Activated CD8-positive, alpha-beta T cell treated with anti-CD3 and anti-CD28 coated beads for 36 hours (primary cell): ENCODE results near the gene SPP1. TPM values are rescaled to one million over a fixed set of nuclear protein-coding genes. Genes with fewer than 3 reads are reported as not detected.
"Not testable (repeated sequence)": the region's sequence is repeated elsewhere in the genome, so short reads cannot be mapped to it uniquely, and the experiment has no call there.

Source experiments
- ATAC-seq: fragments of 200-7000 bp; cut with Tn5 transposase; one replicate; pipeline ENCODE4 v1.10.0; 2021; ENCODE audit warnings: mild to moderate bottlenecking, moderate library complexity
- CTCF ChIA-PET: fragments of 350-600 bp; sonication (Branson Sonifier 250); formaldehyde crosslinking; loops from one replicate; lab custom pipeline; 2021; ENCODE audit warnings: antibody characterized with exemption; lab: Charles Lee
- POLR2A ChIA-PET: fragments of 350-600 bp; sonication (Branson Sonifier 250); formaldehyde crosslinking; loops from one replicate; lab custom pipeline; 2021; ENCODE audit warnings: antibody characterized with exemption; lab: Charles Lee
- DNase-seq: peaks from one replicate; pipeline ENCODE4 v3.0.0-alpha.2; 2020
- H3K27ac Mint-ChIP-seq: one replicate; pipeline ENCODE4 v1.8.0; 2021; ENCODE audit warnings: mild to moderate bottlenecking, mixed read lengths
- H3K27me3 Mint-ChIP-seq: one replicate; pipeline ENCODE4 v1.8.0; 2021; ENCODE audit warnings: mixed read lengths
- H3K36me3 Mint-ChIP-seq: one replicate; pipeline ENCODE4 v1.8.0; 2021; ENCODE audit warnings: low read depth, mixed read lengths
- H3K4me1 Mint-ChIP-seq: one replicate; pipeline ENCODE4 v1.8.0; 2021; ENCODE audit warnings: low read depth, mixed read lengths
- H3K4me3 Mint-ChIP-seq: one replicate; pipeline ENCODE4 v1.8.0; 2021; ENCODE audit warnings: mild to moderate bottlenecking, moderate library complexity, mixed read lengths
- H3K9me3 Mint-ChIP-seq: one replicate; pipeline ENCODE4 v1.8.0; 2021; ENCODE audit warnings: mixed read lengths
- intact Hi-C: fragments of 100-400 bp; cut with micrococcal nuclease; formaldehyde crosslinking; loops from one replicate; pipeline ENCODE4 v1.10.0; 2022
- total RNA-seq, 2 experiments: library from RNA; stranded (reverse); gene quantifications; one replicate each; pipeline ENCODE4 v1.2.3, GENCODE V29; 2021
- TF ChIP-seq, protein P1 (sequence below): fragments of 200-600 bp; IDR thresholded peaks from one replicate; pipeline ENCODE4 v1.8.0; 2022; ENCODE audit warnings: antibody characterized with exemption, mild to moderate bottlenecking

SPP1 gene
- total RNA-seq, 2 experiments from 2014 or later, result not detected

DNA sequence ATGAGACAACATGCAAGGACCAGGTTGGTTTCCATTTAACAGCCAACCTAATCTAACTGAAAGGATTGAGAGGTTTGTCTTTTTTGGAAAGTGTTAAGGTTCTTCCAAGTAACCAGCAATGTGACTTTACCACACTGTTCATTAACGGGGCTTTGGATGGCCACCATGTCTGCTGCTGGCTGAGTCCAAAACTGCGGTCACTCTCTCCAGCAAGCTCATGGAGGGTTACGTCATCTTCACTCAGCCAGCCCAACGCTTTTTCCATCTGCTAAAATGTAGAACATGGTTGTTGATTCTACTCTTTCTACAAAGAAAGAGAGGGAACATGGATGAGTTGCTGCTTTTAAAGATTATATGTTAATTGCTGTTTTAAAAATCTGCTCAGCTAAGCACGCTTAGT, 43.0 kb downstream of the SPP1 start:
- CTCF ChIA-PET, result no interaction called here
- intact Hi-C loops, result no loop called here
- POLR2A ChIA-PET, result no interaction called here
- no peak overlapping the region for H3K4me3 Mint-ChIP-seq
- TF ChIP-seq, protein P1, sequence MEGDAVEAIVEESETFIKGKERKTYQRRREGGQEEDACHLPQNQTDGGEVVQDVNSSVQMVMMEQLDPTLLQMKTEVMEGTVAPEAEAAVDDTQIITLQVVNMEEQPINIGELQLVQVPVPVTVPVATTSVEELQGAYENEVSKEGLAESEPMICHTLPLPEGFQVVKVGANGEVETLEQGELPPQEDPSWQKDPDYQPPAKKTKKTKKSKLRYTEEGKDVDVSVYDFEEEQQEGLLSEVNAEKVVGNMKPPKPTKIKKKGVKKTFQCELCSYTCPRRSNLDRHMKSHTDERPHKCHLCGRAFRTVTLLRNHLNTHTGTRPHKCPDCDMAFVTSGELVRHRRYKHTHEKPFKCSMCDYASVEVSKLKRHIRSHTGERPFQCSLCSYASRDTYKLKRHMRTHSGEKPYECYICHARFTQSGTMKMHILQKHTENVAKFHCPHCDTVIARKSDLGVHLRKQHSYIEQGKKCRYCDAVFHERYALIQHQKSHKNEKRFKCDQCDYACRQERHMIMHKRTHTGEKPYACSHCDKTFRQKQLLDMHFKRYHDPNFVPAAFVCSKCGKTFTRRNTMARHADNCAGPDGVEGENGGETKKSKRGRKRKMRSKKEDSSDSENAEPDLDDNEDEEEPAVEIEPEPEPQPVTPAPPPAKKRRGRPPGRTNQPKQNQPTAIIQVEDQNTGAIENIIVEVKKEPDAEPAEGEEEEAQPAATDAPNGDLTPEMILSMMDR, result no peak
- DNase-seq (no peak), ATAC-seq (no peak)
- H3K27ac Mint-ChIP-seq, result no peak overlapping the region
- H3K27me3 Mint-ChIP-seq, result no peaks in the 10 kb centered on the region
- no peaks in the 10 kb centered on the region for H3K4me1 Mint-ChIP-seq
- H3K9me3 Mint-ChIP-seq, result no peaks in the 10 kb centered on the region
- H3K36me3 Mint-ChIP-seq, result peaks cover 2% of the 10 kb centered on the region

DNA sequence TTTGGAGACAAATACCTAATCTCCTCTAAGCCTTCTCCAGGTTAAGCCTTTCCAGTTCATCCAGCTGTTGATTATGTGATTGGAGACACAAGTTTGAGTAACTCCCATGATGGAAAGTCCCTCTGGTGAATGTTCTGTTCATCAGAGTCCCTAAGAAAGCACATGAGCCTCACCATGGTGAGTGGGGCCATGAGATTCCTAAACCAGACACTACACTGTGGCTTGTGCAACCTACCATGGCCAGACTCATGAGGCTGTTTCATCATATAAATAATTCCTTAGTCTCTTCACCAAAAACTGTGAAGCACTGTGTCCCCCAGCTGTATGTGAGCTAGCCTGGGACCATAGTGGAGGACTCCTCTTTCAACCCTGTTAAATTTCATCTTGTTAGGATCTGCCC, 46.3 kb downstream of the SPP1 start:
- peaks cover 10% of the 10 kb centered on the region for H3K9me3 Mint-ChIP-seq
- TF ChIP-seq, protein P1, result no peak
- DNase-seq (no peak), ATAC-seq (no peak)
- no peaks in the 10 kb centered on the region for H3K4me1 Mint-ChIP-seq
- POLR2A ChIA-PET, result no interaction called here
- H3K27me3 Mint-ChIP-seq, result no peaks in the 10 kb centered on the region
- peaks cover 12% of the 10 kb centered on the region for H3K36me3 Mint-ChIP-seq
- CTCF ChIA-PET, result interaction anchor here (0.9 to 1.7 kb wide), 6 partner anchors 11 to 494 kb away, joined by 3 to 6 read pairs (median 4); no protein-coding TSS in a partner anchor
- intact Hi-C loops, result no loop called here
- H3K4me3 Mint-ChIP-seq, result no peak overlapping the region
- H3K27ac Mint-ChIP-seq, result no peak overlapping the region

DNA sequence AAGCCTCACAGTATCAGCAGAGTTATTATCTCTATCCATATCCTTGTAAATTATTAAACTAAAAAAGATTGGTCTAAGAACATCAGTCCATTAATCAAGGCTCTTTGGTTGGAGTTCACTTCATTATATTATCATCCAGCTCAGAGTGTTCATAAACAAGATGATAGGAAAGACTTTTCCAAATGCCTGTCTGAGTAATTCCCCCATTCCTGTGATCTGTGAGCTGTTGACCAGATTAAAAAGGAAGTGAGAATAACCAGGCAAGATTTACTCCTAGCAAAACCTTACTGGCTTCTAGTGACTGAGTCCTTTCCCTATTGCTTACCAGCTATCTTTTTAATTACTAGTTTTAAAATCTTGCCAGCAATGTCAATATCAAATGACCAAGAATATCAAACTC, 46.8 kb downstream of the SPP1 start:
- CTCF ChIA-PET, result interaction anchor here (1.5 to 1.7 kb wide), 3 partner anchors 11 to 190 kb away, joined by 5 to 6 read pairs (median 5); no protein-coding TSS in a partner anchor
- POLR2A ChIA-PET, result interaction anchor here (0.6 kb wide), 1 partner anchor 1100 kb away, joined by 3 read pairs; no protein-coding TSS in a partner anchor
- peaks cover 13% of the 10 kb centered on the region for H3K36me3 Mint-ChIP-seq
- DNase-seq (no peak), ATAC-seq (no peak)
- H3K27me3 Mint-ChIP-seq, result no peaks in the 10 kb centered on the region
- peaks cover 11% of the 10 kb centered on the region for H3K9me3 Mint-ChIP-seq
- TF ChIP-seq, protein P1, result no peak
- H3K4me1 Mint-ChIP-seq, result peaks cover under 1% of the 10 kb centered on the region
- intact Hi-C loops, result no loop called here
- H3K4me3 Mint-ChIP-seq, result no peak overlapping the region
- H3K27ac Mint-ChIP-seq, result no peak overlapping the region

DNA sequence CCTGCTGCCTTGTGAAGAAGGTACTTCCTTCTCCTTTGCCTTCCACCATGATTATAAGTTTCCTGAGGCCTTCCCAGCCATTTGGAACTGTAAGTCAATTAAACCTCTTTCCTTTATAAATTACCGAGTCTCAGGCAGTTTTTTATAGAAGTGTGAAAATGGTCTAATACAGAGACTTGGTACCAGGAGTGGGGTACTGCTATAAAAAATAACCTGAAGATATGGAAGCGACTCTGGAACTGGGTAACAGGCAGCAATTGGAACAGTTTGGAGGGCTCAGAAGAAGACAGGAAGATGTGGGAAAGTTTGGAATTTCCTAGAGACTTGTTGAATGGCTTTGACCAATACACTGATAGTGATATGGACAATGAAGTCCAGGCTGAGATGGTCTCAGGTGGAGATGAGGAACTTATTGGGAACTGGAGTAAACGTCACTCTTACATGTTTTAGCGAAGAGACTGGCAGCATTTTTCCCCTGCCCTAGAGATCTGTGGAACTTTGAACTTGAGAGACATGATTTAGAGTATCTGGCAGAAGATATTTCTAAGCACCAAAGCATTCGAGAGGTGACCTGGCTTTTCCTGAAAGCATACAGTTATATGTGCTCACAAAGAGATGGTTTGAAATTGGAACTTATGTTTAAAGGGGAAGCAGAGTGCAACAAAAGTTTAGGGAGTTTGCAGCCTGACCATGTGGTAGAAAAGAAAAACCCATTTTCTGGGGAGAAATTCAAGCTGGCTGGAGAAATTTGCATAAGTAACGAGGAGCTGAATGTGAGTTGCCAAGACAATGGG, 50.6 kb downstream of the SPP1 start:
- ATAC-seq, CTCF ChIA-PET, H3K4me3 Mint-ChIP-seq, POLR2A ChIA-PET, H3K27me3 Mint-ChIP-seq, intact Hi-C loops, H3K27ac Mint-ChIP-seq, DNase-seq: not testable (repeated sequence)
- peaks cover 16% of the 10 kb centered on the region for H3K9me3 Mint-ChIP-seq
- H3K36me3 Mint-ChIP-seq, result peaks cover 19% of the 10 kb centered on the region
- H3K4me1 Mint-ChIP-seq, result peaks cover 13% of the 10 kb centered on the region

DNA sequence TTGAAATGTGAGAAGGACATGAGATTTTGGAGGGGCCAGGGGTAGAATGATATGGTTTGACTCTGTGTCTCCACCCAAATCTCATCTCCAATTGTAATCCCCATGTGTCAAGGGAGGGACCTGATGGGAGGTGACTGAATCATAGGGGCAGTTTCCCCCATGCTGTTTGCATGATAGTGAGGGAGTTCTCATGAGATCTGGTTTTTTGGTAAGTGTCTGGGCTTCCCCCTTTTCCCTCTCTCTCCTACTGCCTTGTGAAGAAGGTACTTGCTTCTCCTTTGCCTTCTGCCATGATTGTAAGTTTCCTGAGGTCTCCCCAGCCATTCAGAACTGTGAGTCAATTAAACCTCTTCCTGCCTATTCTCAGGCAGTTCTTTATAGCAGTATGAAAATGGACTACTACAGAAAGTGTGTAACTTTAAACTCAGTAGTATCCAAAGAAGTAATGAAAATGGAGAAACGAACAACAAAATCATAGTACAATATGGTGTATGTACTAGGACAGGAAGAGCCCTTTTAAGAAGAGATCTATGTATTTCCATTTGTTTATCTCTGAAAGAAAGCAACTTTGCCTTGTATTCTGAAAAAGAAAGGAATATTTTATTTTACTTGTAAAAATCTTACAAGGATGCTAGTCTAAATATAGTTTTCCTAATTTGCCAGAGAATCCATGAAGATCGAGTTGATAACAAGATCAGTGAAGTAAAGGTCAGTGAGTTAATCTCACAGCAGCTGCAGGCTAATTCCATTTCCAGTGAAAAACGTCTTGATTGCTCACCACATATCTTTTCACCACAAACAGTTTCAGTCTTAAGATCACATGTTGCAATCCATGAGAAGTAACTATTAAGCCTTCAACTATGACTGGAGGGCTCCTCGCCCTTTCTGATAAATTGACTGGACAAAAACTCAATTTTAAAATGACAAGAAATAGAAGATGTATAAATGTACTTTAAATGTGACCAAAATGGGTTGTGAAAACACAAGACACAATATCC, 52.4 kb downstream of the SPP1 start:
- ChIA-PET CTCF (interaction anchor here (0.7 kb wide), 1 partner anchor 184 kb away, joined by 3 read pairs; no protein-coding TSS in a partner anchor), POLR2A (no interaction called here)
- no peak for DNase-seq
- TF ChIP-seq, protein P1, result no peak
- peaks cover 16% of the 10 kb centered on the region for H3K9me3 Mint-ChIP-seq
- no peak overlapping the region for H3K4me3 Mint-ChIP-seq
- H3K27ac Mint-ChIP-seq, result peak overlapping the region; percentile 16
- peaks cover 19% of the 10 kb centered on the region for H3K36me3 Mint-ChIP-seq
- H3K4me1 Mint-ChIP-seq, result peaks cover 13% of the 10 kb centered on the region
- intact Hi-C loops, result no loop called here
- no peaks in the 10 kb centered on the region for H3K27me3 Mint-ChIP-seq
- peak; percentile 55 for ATAC-seq
